Heart left ventricle (tissue), 13 donors: ENCODE results near the gene OSER1.

Experiments used
- CTCF ChIP-seq, 12 donors: fragments of 200-600 bp; sonication (generic) in 4 of 12; IDR thresholded peaks; one replicate each; pipeline versions ENCODE4 v1.5.0 to v1.8.0; 2018 to 2022; ENCODE audit warnings: antibody characterized with exemption in 12 of 12, mild to moderate bottlenecking in 5 of 12
- POLR2A ChIP-seq, 2 donors: fragments of 450-650 bp; IDR thresholded peaks; one replicate each; pipeline ENCODE4 v1.6.1; 2017; ENCODE audit warnings: antibody characterized with exemption in 2 of 2, mild to moderate bottlenecking in 2 of 2, moderate library complexity in 2 of 2
- donor health status: ischemic (EF 13 %, LVEDD 7.1; RV severe dilation, severe dysfunction).
- donor health status: DM: no; HTN: yes; CAD: no.
- donor health status: DM: no; HTN: no; CAD: no.
- donor health status: ischemic (EF 25% LVEDD 6.9; RV normal size, moderate dysfunction).
- donor health status: ischemic (EF 25% LVEDD 5.7; RV mildly dilated, moderate dysfunction).
- donor health status: ischemic (EF 35%, LVEDD 5.7; RV mildly dilated, moderate dysfunction).
- donor health status: nonischemic (EF 11% LVEDD 7.7; RV severe dilation, severe dysfunction).
- donor health status: DM: yes; HTN: yes; CAD: no.
- donor health status: PGD.
- donor health status: ischemic (EF 29% LVEDD 5.4; RV normal size, mild dysfunction).
- donor health status: nonischemic (EF 23%, LVEDD 6.1; RV moderate dilation, normal function).

GRCh38 chr20:44256961-44257360 is 46.4 kb upstream of the OSER1 start:
- TF ChIP-seq CTCF (IDR thresholded peaks at IDR 0.05), result no peak
- TF ChIP-seq POLR2A (IDR thresholded peaks at IDR 0.05), result no peak
